Transverse colon (tissue), 4 donors: ENCODE measurements around the gene MCM3AP. TPM values are rescaled to one million over a fixed set of nuclear protein-coding genes. Genes with fewer than 3 reads are reported as not detected.
A peak's percentile ranks its signal among the peaks of the same experiment; 100 is the strongest.

Source experiments
- DNase-seq: peaks from one replicate; pipeline ENCODE4 v3.0.0-alpha.2; 2019
- H3K27ac ChIP-seq, 4 donors: fragments of 200-600 bp; sonication (generic); 2 replicates each; pipeline ENCODE4 v1.5.1; 2016 to 2018; ENCODE audit warnings: inconsistent platforms in 4 of 4
- H3K27me3 ChIP-seq: fragments of 200-600 bp; sonication (generic); 2 replicates; pipeline ENCODE4 v1.5.1; 2017; ENCODE audit warnings: inconsistent platforms
- H3K36me3 ChIP-seq, 4 donors: fragments of 200-600 bp; sonication (generic); 2 replicates each; pipeline ENCODE4 v1.5.1; 2017 to 2019; ENCODE audit warnings: inconsistent platforms in 4 of 4
- H3K4me1 ChIP-seq, 4 donors: fragments of 200-600 bp; sonication (generic); 2 replicates each; pipeline ENCODE4 v1.5.1; 2017 to 2020; ENCODE audit warnings: inconsistent platforms in 4 of 4
- H3K4me3 ChIP-seq, 4 donors: fragments of 200-600 bp; sonication (generic); 1 replicate in 1 of 4; 2 replicates in 3 of 4; pipeline versions ENCODE4 v1.5.1 to v1.6.1; 2017 to 2019; ENCODE audit warnings: inconsistent platforms in 4 of 4
- H3K9me3 ChIP-seq, 2 donors: fragments of 200-600 bp; sonication (generic); 2 replicates each; pipeline ENCODE4 v1.5.1; 2017 to 2019; ENCODE audit warnings: inconsistent platforms in 2 of 2
- CTCF ChIP-seq, 5 experiments: fragments of 200-600 bp in 3 of 5; fragments of 450-650 bp in 2 of 5; sonication (generic) in 3 of 5; IDR thresholded peaks; 1 replicate in 2 of 5; 2 replicates in 3 of 5; pipeline ENCODE4 v1.5.1; 2016 to 2017; ENCODE audit warnings: antibody characterized with exemption in 5 of 5, inconsistent platforms in 3 of 5, mild to moderate bottlenecking in 2 of 5, moderate library complexity in 1 of 5
- EP300 ChIP-seq: sonication (generic); formaldehyde crosslinking; IDR thresholded peaks from one replicate; pipeline ENCODE4 v1.6.1; 2017; ENCODE audit warnings: antibody characterized with exemption, low read depth
- POLR2A ChIP-seq: fragments of 450-650 bp; IDR thresholded peaks from one replicate; pipeline ENCODE4 v1.6.1; 2016; ENCODE audit warnings: antibody characterized with exemption, mild to moderate bottlenecking, moderate library complexity
- POLR2AphosphoS5 ChIP-seq, 3 donors: sonication (generic); formaldehyde crosslinking; IDR thresholded peaks; one replicate each; pipeline ENCODE4 v1.6.1; 2016; ENCODE audit warnings: antibody characterized with exemption in 3 of 3
- WGBS, 2 donors: methylation state at CpG; one replicate each; pipeline ENCODE4 v1.1.5; 2018; ENCODE audit warnings: low coverage in 1 of 2; 5-methylcytosine and 5-hydroxymethylcytosine counted together
- in situ Hi-C, 4 donors: fragments of 200-750 bp; cut with MboI; loops; one replicate each; pipeline versions ENCODE4 v1.15.0 to v1.15.1; 2017; ENCODE audit warnings: low sequenced_read_pairs in 3 of 4, low pct_ligation_motif_present in 1 of 4, low pct_unique_long_range_greater_than_20kb in 1 of 4
- intact Hi-C: fragments of 100-400 bp; cut with DNase I; formaldehyde crosslinking; loops from one replicate; pipeline ENCODE4 v1.15.1; 2023; ENCODE audit warnings: low total_unique reads
- total RNA-seq, 4 donors: library from RNA; depleted of rRNA; stranded (reverse); fragments of >200 nt; gene quantifications; one replicate each; pipeline ENCODE4 v1.1.0, GENCODE V29; 2016

Gene MCM3AP
- total RNA-seq, 4 donors from 2014 or later, result 87.4 to 348 (median 108) TPM

GRCh38 chr21:46191686-46192575 is 93.5 kb downstream of the MCM3AP start:
- in situ Hi-C loops (no loop called here), intact Hi-C loops (no loop called here)
- WGBS, 2 donors, result 93% methylated on average over 12 of the region's 20 CpGs; no CpG with 5 or more reads in 1 of the 2 donors

GRCh38 chr21:46191257-46191685 is 94.1 kb downstream of the MCM3AP start:
- 91% methylated on average over 4 of the region's 4 CpGs; no CpG with 5 or more reads in 1 of the 2 donors for WGBS, 2 donors
- Histone ChIP-seq H3K27ac (no peak overlapping the region), H3K27me3 (no peaks in the 10 kb centered on the region), H3K9me3 (no peaks in the 10 kb centered on the region), H3K4me1 (peaks cover 0 to 9% (median 4%) of the 10 kb centered on the region in 4 donors), H3K4me3 (no peak overlapping the region), H3K36me3 (peaks cover 0 to 18% (median 4%) of the 10 kb centered on the region in 4 donors)
- in situ Hi-C loops (no loop called here), intact Hi-C loops (no loop called here)
- TF ChIP-seq EP300, result no peak
- no peak for DNase-seq

More at GRCh38 chr21:46191686-46192575, 93.5 kb downstream of the MCM3AP start:
- TF ChIP-seq POLR2A, result no peak
- TF ChIP-seq POLR2AphosphoS5 (IDR thresholded peaks at IDR 0.05), result no peak
- TF ChIP-seq EP300, result no peak
- no peak for TF ChIP-seq CTCF (IDR thresholded peaks at IDR 0.05)
- no peak for DNase-seq
- Histone ChIP-seq H3K27ac (no peak overlapping the region), H3K9me3 (no peaks in the 10 kb centered on the region), H3K4me1 (peaks cover 0 to 9% (median 4%) of the 10 kb centered on the region in 4 donors), H3K36me3 (peaks cover 0 to 21% (median 4%) of the 10 kb centered on the region in 4 donors), H3K4me3 (no peak overlapping the region), H3K27me3 (no peaks in the 10 kb centered on the region)

GRCh38 chr21:46190491-46191131 is 94.8 kb downstream of the MCM3AP start:
- Histone ChIP-seq H3K36me3 (peaks cover 0 to 15% (median 3%) of the 10 kb centered on the region in 4 donors), H3K27ac (no peak overlapping the region), H3K4me1 (peaks cover 0 to 9% (median 4%) of the 10 kb centered on the region in 4 donors), H3K27me3 (no peaks in the 10 kb centered on the region), H3K9me3 (no peaks in the 10 kb centered on the region), H3K4me3 (no peak overlapping the region)
- TF ChIP-seq POLR2A, result no peak
- no peak for TF ChIP-seq CTCF (IDR thresholded peaks at IDR 0.05)
- no peak for TF ChIP-seq EP300
- TF ChIP-seq POLR2AphosphoS5 (IDR thresholded peaks at IDR 0.05), result no peak
- 91 to 100% methylated on average over 4 to 13 of the region's 15 CpGs for WGBS, 2 donors
- in situ Hi-C loops, result no loop called here
- intact Hi-C loops, result no loop called here
- no peak for DNase-seq

- Histone ChIP-seq H3K36me3 (peaks cover 0 to 15% (median 0%) of the 10 kb centered on the region in 4 donors), H3K4me1 (peaks cover 0 to 13% (median 6%) of the 10 kb centered on the region in 4 donors), H3K9me3 (no peaks in the 10 kb centered on the region), H3K27me3 (no peaks in the 10 kb centered on the region), H3K4me3 (no peak overlapping the region), H3K27ac (peak overlapping the region in 1 of 4 donors; percentile 60)
- no peak for TF ChIP-seq POLR2A
- no peak for TF ChIP-seq EP300
- TF ChIP-seq POLR2AphosphoS5 (IDR thresholded peaks at IDR 0.05), result no peak
- TF ChIP-seq CTCF (IDR thresholded peaks at IDR 0.05), result no peak
- in situ Hi-C loops, result no loop called here
- DNase-seq, result no peak
- 94 to 100% methylated on average over 2 to 14 of the region's 14 CpGs for WGBS, 2 donors
- intact Hi-C loops, result no loop called here
These were observed 95.4 kb downstream of the MCM3AP start for GRCh38 chr21:46189959-46190490.
